Neutrophil (primary cell): ENCODE data around the gene GSTO1.
A peak's percentile ranks its signal among the peaks of the same experiment; 100 is the strongest.

ENCODE experiments used
- H3K27ac ChIP-seq: fragments of 200-600 bp; sonication (generic); 2 replicates; pipeline ENCODE4 v1.5.1; 2016; ENCODE audit warnings: mild to moderate bottlenecking, moderate library complexity
- H3K27me3 ChIP-seq: fragments of 200-600 bp; sonication (generic); 2 replicates; pipeline ENCODE4 v1.6.0; 2016; ENCODE audit warnings: mild to moderate bottlenecking
- H3K36me3 ChIP-seq: fragments of 200-600 bp; sonication (generic); 2 replicates; pipeline ENCODE4 v1.5.1; 2017
- H3K4me1 ChIP-seq, 2 experiments: fragments of 200-600 bp in 1 of 2; sonication (generic) in 1 of 2; 1 replicate in 1 of 2; 2 replicates in 1 of 2; pipeline versions ENCODE4 v1.5.1 to v1.6.1; 2013 to 2016; ENCODE audit warnings: low read depth in 1 of 2, low read length in 1 of 2, mild to moderate bottlenecking in 1 of 2, moderate library complexity in 1 of 2; ENCODE audit not compliant: control insufficient read depth in 1 of 2, insufficient read depth in 1 of 2
- H3K4me3 ChIP-seq, 2 experiments: fragments of 200-600 bp in 1 of 2; sonication (generic) in 1 of 2; 1 replicate in 1 of 2; 2 replicates in 1 of 2; pipeline ENCODE4 v1.5.1; 2013 to 2016; ENCODE audit warnings: low read depth in 1 of 2, low read length in 1 of 2, mild to moderate bottlenecking in 1 of 2, moderate library complexity in 1 of 2
- H3K9me3 ChIP-seq: fragments of 200-600 bp; sonication (generic); 2 replicates; pipeline ENCODE4 v1.5.1; 2016
- CTCF ChIP-seq: fragments of 200-600 bp; sonication (generic); IDR thresholded peaks from 2 replicates; pipeline ENCODE4 v1.5.1; 2016; ENCODE audit warnings: antibody characterized with exemption

Gene GSTO1

GRCh38 chr10:104288355-104288754 is 33.7 kb downstream of the GSTO1 start:
- H3K27me3 ChIP-seq: peaks cover 11% of the 10 kb centered on the region
- H3K36me3 ChIP-seq: no peaks in the 10 kb centered on the region
- H3K27ac ChIP-seq: no peak overlapping the region
- no peak for TF ChIP-seq CTCF
- H3K4me1 ChIP-seq: peaks cover 14 to 18% of the 10 kb centered on the region in 2 experiments
- no peak overlapping the region for H3K4me3 ChIP-seq
- no peaks in the 10 kb centered on the region for H3K9me3 ChIP-seq

- H3K4me3 ChIP-seq: peak overlapping the region; percentile 12 to 47
- peaks cover 14 to 18% of the 10 kb centered on the region in 2 experiments for H3K4me1 ChIP-seq
- H3K27ac ChIP-seq: peak overlapping the region; percentile 73
- no peaks in the 10 kb centered on the region for H3K36me3 ChIP-seq
- H3K9me3 ChIP-seq: no peaks in the 10 kb centered on the region
- H3K27me3 ChIP-seq: peaks cover 11% of the 10 kb centered on the region
- peak; percentile 100 for TF ChIP-seq CTCF
Observed at GRCh38 chr10:104291439-104291951, 36.8 kb downstream of the GSTO1 start.

GRCh38 chr10:104293011-104293410 is 38.3 kb downstream of the GSTO1 start:
- TF ChIP-seq CTCF: no peak
- Histone ChIP-seq H3K4me3 (no peak overlapping the region), H3K27ac (no peak overlapping the region), H3K36me3 (no peaks in the 10 kb centered on the region), H3K27me3 (peaks cover 11% of the 10 kb centered on the region), H3K9me3 (no peaks in the 10 kb centered on the region), H3K4me1 (peaks cover 14 to 18% of the 10 kb centered on the region in 2 experiments)

GRCh38 chr10:104293781-104294321 is 39.2 kb downstream of the GSTO1 start:
- no peak overlapping the region for H3K27ac ChIP-seq
- no peak for TF ChIP-seq CTCF
- no peaks in the 10 kb centered on the region for H3K9me3 ChIP-seq
- H3K4me3 ChIP-seq: no peak overlapping the region
- H3K36me3 ChIP-seq: no peaks in the 10 kb centered on the region
- peaks cover 14 to 18% of the 10 kb centered on the region in 2 experiments for H3K4me1 ChIP-seq
- peaks cover 10% of the 10 kb centered on the region for H3K27me3 ChIP-seq

GRCh38 chr10:104296687-104297436 is 42.2 kb downstream of the GSTO1 start:
- no peak for TF ChIP-seq CTCF
- H3K4me3 ChIP-seq: no peak overlapping the region

More at GRCh38 chr10:104296687-104297436, 42.2 kb downstream of the GSTO1 start:
- Histone ChIP-seq H3K27me3 (no peaks in the 10 kb centered on the region), H3K27ac (no peak overlapping the region), H3K4me1 (peaks cover 14 to 21% of the 10 kb centered on the region in 2 experiments), H3K9me3 (no peaks in the 10 kb centered on the region), H3K36me3 (no peaks in the 10 kb centered on the region)
